GM12875 (cell line): ENCODE results near the gene IMPDH2.

ENCODE experiments used
- H3K4me3 ChIP-seq: one replicate; pipeline ENCODE4 v1.5.1; 2011; ENCODE audit warnings: low read depth, low read length, control low read depth
- CTCF ChIP-seq: IDR thresholded peaks from 2 replicates; pipeline ENCODE4 v1.5.1; 2011; ENCODE audit warnings: low read depth, mild to moderate bottlenecking, control low read depth, inconsistent platforms, low read length, moderate library complexity, borderline replicate concordance; ENCODE audit not compliant: insufficient read depth

IMPDH2 gene

DNA sequence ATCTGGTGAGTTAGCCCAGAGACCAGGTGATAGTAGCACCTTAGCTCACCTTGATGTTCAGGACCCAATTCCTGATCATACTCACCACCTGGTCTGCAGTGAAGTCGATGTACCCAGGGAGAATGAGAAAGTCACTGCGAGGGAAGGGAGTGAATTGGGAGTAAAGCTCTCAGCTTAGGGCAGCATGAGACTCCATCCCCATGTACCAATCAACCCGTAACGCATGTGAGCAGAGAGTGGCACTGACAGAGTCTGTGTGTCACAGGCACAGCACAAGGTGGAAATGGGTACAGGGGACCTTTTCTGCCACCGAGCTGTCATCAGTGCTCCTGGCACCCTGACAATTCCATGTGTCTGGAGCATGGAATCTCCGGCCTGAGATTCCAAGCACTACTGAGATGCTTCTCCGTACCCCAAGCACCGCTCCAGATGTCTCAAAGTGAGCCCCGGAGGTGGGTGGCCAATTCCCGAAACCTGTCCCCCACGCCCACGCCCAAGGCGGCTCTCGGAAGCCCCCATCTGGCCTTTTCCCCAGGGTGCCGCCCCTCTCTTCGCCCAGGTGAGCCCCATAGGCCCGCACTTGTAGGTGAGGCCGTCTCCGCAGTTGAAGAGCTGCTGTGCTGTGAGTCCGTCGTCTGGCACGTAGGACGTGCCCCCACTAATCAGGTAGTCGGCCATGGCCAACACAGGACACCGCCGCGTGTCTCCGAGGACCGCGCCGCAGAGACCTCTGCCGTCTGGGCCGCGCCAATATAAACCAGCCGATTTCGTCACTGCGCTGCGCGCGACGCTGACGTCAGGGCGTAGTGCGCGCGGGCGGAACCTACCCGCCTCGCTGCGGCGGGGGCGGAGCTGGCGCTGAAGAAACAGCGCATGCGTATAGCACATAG is at the start of gene IMPDH2:
IMPDH2 (minus strand) TSS at position 726 of the 890 bp plus-strand sequence; CDS start at position 678, 48 bp downstream.
- TF ChIP-seq CTCF: 0 out of 2 replicates have a peak, but pooled peaks have one; percentile 3
- peak within 1 kb of the TSS; percentile 77 for H3K4me3 ChIP-seq

DNA sequence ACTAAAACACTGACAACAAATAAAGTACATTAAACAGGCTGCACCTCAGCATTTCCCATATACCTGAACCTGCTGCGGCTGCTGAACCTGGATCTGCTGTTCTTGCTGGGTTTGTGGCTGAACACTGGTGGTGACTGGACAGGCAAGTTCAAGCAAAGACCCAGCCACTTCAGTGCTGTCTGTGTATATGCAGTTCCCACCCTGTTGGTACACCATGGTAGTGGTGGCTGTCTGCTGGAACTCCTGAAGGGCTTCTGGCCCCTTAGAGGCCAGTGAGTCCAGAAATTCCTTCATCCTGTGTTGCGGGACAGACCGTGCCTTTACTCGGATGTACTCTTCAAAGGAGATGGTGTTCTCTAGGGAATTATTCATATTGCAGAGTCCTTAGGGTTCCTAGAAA is 47.4 kb upstream of the IMPDH2 start:
- H3K4me3 ChIP-seq: no peak overlapping the region
- TF ChIP-seq CTCF: no peak

- H3K4me3 ChIP-seq: no peak overlapping the region
- no peak for TF ChIP-seq CTCF
Measured at GRCh38 chr3:49076116-49076515, 46.9 kb upstream of the IMPDH2 start.

DNA sequence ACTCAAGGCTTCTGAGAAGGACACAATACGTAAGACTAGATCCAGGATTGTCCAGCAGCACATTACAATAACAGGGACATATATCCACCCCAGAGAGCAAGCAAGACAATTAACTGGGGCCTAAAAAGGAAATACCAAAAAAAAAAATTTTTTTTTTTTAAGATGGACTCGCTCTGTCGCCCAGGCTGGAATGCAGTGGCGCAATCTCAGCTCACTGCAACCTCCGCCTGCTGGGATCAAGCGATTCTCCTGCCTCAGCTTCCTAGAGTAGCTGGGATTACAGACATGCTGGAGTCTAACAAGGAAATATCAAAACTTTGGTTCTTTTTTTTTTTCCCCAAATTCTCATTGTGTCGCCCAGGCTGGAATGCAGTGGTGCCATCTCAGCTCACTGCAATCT is 28.8 kb upstream of the IMPDH2 start:
- no peak for TF ChIP-seq CTCF
- no peak overlapping the region for H3K4me3 ChIP-seq

DNA sequence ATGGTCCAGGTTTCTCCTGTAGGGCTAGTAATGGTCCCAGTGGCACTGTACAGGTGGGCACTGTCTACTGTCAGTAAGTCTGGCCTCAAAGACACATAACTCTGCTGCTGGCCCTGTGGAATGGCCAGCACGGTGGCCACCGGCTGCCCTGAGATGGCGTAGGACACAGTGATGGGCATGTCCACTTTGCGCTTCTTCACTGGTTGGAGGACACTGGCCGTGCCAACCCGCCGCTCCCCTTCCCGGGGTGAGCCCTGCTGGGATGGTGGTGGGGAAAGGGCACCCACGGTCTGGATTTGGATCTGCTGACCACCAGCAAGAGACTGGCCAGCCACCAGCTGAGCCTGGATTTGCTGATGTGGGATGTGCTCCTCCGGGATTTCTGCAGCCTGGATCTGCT is 28.1 kb upstream of the IMPDH2 start:
- TF ChIP-seq CTCF: no peak
- H3K4me3 ChIP-seq: no peak overlapping the region

DNA sequence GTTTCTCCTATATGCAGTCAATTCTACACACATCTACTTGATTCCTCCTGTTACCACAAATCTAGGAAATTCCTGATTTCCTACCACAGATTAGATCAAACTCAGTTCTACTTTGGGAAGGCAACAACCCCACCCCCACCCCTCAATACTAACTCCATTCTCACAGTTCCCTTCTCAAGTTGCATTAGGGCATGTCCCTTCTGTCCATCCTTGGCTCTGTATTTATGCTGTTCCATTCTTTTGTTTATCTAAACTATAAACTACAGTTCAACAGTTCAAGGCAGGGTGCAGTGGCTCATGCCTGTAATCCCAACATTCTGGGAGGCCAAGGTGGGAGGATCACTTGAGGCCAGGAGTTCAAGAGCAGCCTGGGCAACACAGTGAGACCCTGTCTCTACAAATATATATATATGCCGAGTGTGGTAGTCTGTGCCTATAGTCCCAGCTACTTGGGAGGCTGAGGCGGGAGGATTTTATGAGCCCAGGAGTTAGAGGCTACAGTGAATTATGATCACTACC is 25.2 kb upstream of the IMPDH2 start:
- TF ChIP-seq CTCF: no peak

DNA sequence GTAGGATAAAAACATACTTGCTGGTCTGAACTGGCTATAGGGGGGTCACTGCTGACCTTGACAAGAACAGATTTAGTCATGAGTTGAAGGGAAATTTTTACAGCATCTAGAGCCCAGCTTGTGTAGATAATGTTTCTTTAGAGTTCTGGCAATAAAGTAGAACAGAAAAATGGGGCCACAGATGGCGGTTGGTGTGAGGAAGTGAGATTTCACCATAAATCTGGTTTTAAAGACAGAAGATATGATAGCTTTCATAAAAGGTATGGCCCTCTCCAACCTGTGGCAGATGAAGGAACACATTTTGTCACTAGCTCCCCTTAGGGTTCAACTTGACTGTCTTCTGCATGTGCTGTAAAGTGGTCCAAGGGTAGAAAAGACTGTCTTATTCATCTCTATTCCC is 24.3 kb upstream of the IMPDH2 start:
- no peak for TF ChIP-seq CTCF
- H3K4me3 ChIP-seq: no peak overlapping the region

More for the DNA sequence above, 25.2 kb upstream of the IMPDH2 start:
- H3K4me3 ChIP-seq: no peak overlapping the region
